T follicular helper cell (primary cell): ENCODE data around the gene SIRT7.

Source experiments
- DNase-seq: peaks from one replicate; pipeline ENCODE4 v3.0.0-alpha.2; 2020; ENCODE audit warnings: low read depth

The SIRT7 gene

DNA sequence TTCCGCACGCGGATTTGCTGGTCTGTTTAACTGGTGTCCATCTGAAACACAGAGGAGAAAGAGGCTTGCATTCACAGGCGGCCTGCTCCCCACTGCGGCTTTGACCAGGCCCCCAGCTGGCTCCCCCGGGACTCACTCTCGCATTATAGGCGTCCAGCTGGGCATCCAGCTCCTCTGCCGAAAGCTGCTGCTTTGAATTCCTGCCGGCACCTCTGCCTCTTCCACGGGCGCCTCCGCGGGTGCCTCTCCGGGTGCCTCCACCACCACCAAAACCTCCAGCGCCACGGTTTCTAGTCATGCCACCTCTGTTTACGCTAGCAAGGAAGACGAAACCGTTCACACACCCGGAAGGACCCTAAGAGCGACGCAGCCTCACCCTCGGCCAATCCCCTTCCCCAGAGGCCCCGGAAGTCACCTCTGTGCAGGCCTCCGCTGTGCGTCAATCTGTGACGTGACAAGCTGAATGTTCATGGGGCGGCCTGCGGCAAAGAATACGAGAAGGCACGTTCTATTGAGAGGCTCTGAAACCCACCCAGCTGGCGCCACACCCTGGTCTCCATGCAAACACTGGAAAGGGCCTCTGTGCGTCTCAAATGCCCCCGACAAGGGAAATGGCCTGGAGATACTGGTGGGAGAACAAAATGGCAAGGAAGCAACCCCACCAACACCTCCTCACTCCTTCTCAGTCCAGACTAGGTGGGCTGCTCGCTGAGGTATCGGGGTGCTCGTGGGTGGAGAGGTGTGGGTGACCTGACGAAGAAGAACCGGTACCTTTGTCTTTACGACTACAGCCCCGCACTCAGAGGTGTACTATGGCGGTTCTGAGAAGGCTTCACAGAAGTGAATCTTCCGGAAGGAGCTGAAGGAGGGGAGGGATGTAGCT lies 29.6 kb downstream of the SIRT7 start:
- DNase-seq: no peak

DNA sequence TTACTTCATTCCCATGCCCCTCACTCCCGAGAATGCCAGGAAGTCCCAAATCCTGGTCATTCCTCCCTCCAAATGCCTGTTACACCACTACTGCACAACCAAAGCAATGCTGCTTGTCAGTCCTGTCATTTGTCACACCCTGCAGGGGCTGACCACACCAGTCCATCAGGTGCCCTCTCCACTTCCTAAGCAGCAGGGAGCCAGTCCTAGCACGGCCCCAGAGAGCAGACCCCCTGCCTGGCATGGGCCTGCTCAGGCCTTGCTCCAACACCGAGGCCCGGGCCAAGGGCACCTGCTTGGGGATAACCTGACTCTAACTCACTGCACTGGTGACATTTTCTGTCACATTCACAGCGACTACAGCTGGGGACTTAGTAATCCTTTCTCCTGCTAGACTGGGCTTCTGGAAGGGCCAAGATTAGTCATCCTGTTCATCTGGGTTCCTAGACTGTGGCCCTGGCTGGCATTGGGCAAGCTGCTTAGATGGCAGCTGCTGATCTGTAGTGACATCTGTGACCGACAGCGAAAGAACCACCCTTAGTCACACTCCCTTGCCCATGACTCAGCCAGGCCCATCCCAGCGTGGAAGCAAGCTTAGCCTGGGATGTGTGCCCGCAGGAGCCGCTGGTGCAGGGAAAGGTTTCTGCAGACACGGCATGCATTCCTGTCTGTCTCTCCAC lies 32.0 kb downstream of the SIRT7 start:
- no peak for DNase-seq

DNA sequence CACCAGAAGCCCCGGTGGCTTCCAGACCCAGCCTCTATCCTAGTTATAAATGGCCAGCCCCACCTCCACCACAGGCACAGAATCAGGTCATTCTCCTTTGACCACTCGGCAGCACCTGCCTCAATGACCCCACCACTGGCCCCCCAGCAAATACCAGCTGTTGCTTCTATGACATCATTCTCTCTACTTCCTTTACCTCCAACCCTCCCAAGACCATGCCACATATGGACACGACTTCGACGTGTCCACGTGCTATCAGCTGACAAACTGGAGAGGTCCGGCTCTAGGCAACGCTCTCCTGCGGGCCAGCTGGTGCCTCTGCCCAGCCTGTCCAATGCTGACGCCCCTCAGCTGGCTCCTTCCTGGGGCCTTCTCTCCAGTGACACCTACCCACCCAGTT lies 32.5 kb downstream of the SIRT7 start:
- DNase-seq: no peak

DNA sequence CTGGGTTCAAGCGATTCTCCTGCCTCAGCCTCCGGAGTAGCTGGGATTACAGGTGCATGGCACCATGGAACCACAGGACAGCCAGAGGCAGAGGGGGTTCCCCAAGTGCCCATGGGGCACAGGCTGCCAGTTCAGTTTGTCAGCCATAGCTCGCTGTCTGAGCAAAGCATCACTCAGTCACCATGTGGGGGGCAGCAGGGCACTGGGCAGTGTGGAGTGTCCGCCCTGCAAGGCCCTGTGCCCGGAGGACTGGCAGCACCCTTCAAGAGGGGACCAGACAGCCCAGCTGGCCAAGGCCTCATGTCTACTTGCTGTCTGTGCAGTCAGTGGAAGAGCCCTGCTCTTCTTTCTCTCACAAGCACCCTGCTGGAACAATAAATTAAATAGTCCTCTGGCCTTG lies 33.0 kb downstream of the SIRT7 start:
- DNase-seq: no peak

DNA sequence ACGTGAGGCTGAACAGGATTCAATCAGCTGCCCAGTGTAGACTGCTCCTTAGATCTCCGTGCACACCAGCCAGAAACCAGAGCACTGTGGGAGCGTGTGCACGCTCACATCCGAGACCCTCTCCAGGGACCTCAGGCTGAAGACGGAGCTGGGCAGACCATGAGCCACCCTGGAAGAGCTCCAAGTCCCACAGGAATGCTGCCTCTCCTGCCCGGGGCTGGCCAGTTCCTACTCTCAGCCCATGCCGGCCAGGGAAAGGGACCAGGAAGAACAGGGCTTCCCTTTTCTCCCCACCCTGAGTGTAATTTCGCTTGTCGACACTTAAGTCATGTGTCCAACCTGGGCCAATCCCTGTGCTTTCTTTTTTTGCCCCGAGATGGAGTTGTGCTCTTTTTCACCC lies 33.5 kb downstream of the SIRT7 start:
- DNase-seq: no peak

DNA sequence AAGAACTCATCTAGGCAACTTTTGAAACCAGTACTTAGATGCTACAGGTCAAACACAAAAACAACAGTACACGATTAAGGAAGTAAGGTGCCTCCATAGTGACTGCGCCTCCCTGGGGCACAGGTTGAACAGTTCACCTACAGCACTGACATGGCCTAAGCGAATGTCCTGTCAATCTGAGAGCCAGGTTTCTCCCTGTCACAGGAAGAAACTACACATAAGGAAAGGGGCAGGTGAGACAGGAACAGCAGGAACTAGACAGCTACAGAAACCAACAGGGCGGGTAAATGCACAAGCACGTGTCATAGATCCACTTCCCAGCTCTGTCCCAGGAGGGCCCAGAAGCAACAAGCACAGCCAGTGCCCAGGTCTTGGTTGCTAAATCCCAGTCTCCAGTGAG lies 38.9 kb downstream of the SIRT7 start:
- DNase-seq: no peak

DNA sequence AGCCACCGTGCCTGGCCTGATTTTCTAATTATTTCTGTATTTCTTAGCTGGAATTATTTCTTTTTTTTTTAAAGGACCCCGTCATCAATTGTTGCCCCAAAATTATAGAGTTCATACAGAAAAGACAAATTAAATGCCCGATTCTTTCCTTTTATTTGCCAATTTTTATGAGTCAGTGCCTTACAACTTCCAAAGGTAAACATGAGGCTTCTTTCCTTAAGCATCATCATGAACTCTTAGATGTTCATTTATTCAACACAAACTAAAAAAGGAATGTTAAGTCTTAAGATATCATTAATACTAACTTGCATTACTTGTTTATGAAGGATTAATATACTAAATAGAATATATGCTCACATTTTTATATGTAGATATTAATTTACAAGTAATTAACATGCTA lies 39.7 kb downstream of the SIRT7 start:
- DNase-seq: no peak

DNA sequence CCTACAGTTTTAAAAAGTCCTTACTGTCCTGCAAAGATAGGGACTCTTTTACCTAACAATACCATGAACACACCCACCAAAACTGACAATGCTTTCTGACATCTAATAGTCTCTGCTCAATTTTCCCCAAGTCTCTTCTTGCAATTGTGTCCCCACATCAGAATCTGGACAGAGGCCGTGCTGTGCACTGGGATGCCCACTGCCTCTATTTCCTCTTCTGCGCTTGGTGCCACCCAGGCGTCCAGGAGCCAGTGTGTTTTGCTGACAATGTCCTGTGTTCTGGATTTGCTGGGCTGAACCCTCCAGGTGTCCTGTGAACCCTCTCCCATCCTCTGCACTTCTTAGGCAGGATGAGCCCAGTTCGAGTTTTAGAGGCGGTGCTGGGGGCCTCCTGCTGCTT lies 40.4 kb downstream of the SIRT7 start:
- no peak for DNase-seq

DNA sequence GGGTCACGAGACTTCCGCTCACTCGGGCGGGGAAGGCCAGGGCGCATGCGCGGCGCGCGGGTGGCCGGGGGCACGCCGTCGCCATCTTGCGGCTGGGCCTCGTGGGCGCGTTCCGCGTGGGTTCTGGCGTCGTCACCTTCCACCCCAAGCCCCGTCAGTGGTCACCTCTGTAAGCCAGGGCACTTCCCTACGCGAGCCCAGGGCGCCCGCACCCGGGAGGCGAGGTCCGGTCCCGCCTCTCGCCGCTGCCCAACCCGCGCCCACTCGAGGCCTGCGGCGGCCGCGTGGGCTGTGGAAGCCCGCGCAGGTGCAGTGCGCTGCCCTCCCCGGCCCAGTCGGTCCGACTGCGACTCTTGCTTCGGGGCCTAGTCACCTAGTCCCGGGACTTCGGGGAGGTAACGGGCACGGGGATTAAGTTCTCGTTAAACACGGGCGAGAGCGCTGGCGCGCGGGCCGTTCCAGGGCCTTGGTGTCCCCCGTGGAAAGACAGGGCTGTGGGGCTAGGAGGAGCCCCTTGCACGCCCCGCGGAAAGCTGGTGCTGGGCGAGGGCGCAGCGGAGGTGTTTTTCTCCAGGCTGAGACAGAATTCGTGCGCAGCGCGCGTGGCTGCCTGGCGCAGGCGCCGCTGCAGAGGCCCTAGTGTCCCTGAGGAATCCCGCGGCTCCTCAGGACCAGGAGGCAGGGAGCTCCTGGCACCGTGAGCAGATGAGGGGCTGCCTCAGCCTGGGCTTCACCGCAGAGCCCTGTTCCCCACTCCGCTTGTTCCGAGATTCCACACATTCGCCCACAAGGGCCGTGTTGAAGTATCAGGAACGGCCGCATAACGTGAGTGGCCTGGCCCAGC lies 46.4 kb downstream of the SIRT7 start:
- peak; percentile 93 for DNase-seq

DNA sequence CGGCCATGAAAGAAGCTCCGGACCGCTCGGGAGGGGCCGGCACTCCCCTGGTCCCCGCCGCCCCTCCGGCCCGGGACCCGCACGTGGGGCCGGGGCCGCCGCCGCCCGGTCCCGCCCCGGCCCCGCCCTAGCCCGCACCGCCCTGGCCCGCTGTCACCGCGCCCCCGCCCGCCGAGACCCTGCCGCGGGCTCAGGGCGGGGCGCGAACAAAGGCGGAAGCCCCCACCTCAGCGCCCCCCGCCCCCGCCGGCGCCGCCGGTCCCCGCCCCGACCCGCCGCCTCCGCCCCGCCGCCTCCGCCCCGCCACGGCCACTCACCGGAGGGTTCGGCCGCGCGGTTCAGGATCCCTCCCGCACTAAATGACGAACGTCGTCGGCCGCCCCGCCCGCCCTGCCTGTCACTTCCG lies 47.0 kb downstream of the SIRT7 start, which contains the start of gene ARHGDIA:
Gene ARHGDIA, minus strand, starts transcription at position 357 of the 406 bp plus-strand sequence. CDS start 1,407 bp downstream, outside the sequence.
- no peak for DNase-seq

DNA sequence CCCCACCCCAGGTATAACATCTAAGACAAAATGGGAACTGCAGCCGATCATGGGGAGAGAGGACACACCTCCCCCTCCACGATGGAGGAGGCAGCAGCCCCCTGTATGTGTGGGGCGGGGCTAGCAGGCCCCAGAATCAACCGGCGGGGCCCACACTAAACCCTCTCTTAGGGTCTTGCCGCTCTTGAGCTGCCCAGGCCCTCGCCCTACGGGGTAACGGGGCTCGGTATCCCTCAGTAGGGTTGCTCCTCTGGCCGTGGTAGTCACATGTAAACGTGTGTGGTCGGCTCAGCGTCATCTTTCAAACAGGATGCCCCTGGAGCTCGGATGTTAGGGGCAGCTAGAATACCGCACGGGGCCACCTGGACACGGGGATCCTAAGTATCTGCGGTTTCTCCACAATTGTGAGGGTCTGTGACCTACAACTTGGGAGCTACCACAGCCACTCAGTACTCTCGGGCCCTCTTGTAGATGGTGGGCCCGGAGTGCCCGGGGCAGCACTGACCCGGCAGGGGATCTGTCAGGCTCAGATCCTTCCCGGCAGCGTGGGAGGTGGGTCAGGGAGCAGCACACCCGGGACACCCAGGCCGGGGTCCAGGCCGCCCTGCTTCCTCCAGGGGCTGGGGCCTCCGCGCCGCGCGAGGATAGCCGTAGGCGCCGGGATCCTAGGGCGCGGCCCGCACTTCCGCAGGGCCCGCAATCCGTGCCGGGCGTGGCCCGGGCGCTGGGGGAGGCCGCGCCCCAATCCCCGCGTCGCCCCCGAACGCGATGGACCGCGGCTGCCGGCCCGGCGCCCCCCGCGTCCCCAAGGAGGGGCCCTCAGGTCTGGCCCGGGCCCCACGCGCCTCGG lies 47.6 kb downstream of the SIRT7 start:
- no peak for DNase-seq

DNA sequence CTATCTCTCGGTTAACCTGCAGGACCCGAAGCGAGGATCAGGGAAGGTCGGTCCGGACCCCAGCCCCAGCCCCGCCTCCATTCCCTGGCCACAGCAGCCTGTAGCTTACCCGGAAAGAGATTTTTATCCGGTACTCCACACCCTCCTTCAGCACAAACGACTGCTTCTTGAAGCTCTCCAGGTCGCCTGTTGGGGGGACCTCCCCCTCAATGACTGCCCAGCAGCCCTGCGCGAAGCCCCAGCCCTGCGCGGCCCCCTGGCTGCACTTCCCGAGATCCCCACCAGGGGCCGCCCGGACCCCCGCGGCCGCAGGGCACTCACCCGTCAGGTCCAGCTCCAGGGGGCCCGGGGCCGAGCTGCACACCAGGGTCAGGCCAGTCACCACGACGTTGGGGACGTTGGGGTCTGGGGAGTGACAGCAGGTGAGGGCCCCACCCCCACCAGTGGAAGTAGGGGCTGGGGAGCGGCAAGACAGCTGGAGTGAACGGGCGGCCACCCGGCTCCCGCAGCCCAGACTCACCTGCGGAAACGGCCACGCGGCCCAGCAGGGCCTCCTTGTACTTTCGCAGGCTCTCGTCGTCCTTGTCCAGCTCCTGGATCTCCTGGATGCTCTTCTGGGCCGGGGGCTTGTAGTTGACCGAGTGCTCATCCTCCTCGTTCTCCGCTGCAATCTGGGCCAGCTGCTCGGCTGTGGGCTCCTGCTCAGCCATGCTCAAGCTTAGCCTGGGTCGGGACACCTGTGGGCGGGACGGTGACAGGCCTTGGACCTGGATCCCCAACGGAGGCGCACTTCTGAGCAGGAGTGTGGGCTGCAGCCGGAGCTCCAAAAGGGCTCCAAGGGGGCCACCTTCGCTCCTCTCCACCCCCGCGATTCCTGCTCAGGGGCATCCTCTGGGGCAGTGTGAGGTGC lies 48.5 kb downstream of the SIRT7 start:
- no peak for DNase-seq

DNA sequence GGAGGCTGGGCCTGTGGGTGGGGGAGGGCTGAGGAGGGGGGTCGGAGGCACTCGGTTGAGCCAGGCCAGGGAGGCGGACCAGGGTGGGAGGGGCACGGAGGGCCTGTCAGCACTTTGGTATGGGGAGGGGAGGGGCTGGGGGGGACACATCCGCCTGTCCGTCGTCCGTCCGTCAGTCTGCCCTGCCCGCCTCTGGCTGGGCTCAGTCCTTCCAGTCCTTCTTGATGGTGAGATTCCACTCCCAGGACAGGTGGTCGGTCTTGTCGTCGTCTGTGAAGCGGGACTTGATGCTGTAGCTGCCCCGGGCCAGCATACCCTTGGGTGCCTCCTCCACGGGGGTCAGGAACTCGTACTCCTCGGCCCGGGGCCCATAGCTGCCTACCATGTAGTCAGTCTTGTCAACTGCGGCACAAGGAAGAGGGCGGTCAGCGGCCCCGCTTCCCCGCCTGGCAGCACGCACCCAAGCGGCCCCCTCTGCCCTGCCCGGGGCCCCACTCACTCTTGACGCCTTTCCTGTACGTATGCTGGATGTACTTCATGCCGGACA lies 49.2 kb downstream of the SIRT7 start:
- no peak for DNase-seq

DNA sequence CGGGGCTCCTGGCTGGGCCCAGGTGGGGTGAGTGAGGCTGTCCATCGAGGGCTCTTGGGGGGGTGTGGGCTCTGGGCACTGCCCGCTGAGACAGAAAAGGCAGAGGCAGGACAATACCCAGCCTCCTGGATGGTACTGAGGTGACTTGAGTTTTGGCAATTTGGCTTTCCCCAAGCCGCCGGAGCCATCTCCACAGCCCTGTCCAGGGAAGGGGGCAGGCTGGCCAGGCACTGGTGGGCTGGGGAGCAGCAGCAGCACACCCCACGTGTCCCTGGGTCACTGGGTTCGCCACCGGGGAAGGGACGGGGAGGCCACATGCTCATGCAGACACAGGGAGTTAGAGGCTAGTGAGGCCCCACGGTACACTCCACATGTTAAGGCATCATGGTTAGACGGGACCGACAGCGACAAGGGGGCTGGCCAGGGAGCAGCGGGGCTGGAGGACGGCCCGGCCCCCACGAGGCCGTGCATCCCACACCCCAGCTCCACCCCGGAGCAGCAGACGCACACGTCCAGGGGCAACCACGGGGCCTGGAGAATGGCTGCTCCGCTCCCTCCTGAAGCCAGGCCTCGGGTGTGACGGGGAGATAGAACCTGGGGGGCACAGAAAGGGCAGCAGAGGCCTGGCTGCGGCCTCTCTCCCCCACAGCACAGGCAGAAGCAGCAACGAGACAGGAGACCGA lies 49.8 kb downstream of the SIRT7 start:
- DNase-seq: no peak

DNA sequence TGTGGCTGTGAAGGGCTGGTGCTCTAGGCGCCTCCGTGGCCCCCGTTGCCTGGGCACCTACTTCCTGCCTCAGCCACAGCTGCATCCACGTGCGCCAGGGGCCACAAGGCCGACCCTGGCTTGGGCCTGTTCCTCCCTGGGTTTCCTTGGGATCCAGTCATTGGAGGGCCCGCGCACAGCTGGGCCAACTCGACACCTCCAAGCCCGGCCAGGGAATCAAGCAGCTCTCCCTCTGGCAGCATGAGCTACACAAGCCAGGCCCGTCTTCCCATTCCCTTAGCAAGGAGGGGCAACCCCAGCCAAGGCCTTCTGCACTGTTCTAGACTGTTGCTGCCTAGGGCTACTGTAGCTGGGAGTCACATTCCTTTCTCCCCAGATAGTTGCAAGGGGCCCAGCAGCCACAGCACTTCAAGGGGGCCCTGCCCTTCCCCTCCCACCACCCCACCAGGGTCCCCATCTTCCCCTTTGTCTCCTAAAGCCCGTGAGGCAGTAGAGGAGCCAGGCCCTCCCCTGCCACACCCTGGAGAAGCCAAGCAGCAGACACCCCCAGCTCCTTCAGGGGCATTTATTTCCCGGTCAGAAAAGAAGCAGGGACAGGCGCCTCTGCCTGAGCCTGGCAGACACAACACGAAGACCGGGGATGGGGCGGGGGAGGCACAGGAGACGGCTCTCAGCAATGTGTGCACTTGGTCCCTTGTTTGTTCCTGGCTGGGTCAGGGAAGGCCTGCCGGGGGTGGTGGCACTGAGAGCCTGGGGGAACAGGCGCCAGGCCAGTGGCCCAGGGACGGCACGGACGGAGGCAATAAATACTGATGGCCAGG lies 50.6 kb downstream of the SIRT7 start:
- DNase-seq: no peak

DNA sequence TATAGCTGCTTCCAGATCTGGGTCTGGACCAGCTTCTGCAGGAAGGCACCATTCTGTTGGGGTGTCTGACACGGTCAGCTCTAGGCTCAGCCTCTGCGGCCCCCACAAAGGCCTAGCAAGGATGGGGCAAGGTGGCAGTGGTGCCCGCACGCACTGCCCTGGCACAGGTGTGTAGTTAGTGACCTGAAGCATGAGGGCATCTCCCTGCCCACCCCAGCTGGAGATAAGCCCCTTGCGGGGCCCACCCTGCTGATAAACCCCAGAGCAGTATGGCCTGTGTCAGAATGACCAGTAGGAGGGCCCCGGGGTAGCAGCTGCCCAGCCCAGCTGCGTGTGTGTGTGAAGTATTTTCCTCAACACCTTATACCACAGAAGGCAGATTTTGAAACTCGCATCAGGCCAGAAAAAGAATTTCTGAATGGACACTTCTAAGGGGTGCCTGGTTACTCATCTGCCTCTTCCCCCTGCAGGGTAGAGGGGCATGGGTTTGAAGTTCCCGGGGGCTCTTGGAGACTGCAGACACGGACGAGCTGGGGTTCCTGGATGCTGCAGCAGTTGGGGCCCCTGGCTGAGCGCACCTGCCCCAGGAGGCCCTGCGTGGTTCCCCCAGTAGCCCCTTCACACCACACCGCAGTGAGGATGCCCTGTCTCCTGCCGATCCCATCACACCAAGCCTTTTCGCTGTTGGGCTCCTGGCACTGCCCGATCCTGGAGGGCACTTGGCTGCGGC lies 51.4 kb downstream of the SIRT7 start:
- DNase-seq: no peak

DNA sequence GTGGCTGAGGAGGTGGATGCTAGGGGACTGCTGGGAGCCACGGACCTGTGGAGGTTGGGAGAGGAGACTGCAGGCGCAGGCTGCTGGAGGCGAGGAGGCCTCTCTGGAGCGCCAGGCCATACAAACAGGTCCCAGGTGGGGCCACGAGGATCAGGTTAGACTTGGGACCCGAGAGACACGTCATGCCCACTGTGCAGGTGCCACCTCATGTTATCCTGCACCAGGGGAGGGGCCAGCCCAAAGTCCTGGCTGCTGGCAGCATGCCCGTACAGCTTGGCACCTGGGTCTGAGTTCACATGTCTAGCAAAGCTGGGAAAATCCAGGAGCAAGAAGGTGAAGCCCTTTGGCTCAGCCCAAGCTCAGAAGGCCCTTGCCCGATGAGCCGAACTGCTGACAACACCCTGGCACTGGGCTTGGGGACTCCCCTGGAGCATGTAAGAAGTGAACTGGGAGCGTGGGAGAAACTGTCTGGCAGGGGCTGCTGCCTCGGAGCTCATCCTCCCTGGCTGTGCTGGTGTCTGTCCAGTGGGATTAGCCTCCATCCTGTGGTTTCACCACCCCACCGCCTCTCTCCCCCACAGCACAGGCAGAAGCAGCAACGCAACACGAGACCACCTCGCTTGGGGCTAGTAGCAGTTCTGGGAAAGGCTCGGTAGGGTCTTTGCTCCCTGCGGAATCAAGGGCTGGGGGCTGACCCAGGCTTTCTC lies 52.1 kb downstream of the SIRT7 start:
- DNase-seq: no peak
